Neural progenitor cell (in vitro differentiated cells): ENCODE measurements around the gene MMP14. TPM values are rescaled to one million over a fixed set of nuclear protein-coding genes. Genes with fewer than 3 reads are reported as not detected.

ENCODE experiments used
- DNase-seq: peaks from one replicate; pipeline ENCODE4 v3.0.0-alpha.2; 2016; ENCODE audit warnings: low spot score
- H2AFZ ChIP-seq: fragments of 200-600 bp; sonication (generic); replicated peaks from 2 replicates; pipeline ENCODE4 v1.6.1; 2016; ENCODE audit warnings: antibody characterized with exemption
- H3F3A ChIP-seq: fragments of 200-600 bp; sonication (generic); 2 replicates; pipeline ENCODE4 v1.6.1; 2016; ENCODE audit warnings: antibody characterized with exemption, low read depth
- H3K27ac ChIP-seq: fragments of 200-600 bp; sonication (generic); 2 replicates; pipeline ENCODE4 v1.5.1; 2016; ENCODE audit warnings: mild to moderate bottlenecking
- H3K27me3 ChIP-seq: fragments of 200-600 bp; sonication (generic); 2 replicates; pipeline ENCODE4 v1.6.1; 2016; ENCODE audit warnings: mild to moderate bottlenecking, moderate library complexity
- H3K36me3 ChIP-seq: fragments of 200-600 bp; sonication (generic); 2 replicates; pipeline ENCODE4 v1.5.1; 2016
- H3K4me1 ChIP-seq: fragments of 200-600 bp; sonication (generic); 2 replicates; pipeline ENCODE4 v1.6.1; 2016; ENCODE audit warnings: mixed run types
- H3K4me2 ChIP-seq: fragments of 200-600 bp; sonication (generic); 2 replicates; pipeline ENCODE4 v1.6.1; 2016
- H3K4me3 ChIP-seq: fragments of 200-600 bp; sonication (generic); 2 replicates; pipeline ENCODE4 v1.5.1; 2016
- H3K79me2 ChIP-seq: fragments of 200-600 bp; sonication (generic); 2 replicates; pipeline ENCODE4 v1.6.1; 2016; ENCODE audit warnings: low read depth
- H3K9ac ChIP-seq: fragments of 200-600 bp; sonication (generic); 2 replicates; pipeline ENCODE4 v1.6.1; 2016
- H3K9me3 ChIP-seq: fragments of 200-600 bp; sonication (generic); 2 replicates; pipeline ENCODE4 v1.5.1; 2016; ENCODE audit warnings: low read depth
- H4K20me1 ChIP-seq: fragments of 200-600 bp; sonication (generic); 2 replicates; pipeline ENCODE4 v1.6.1; 2016; ENCODE audit warnings: low read depth
- H3K27ac Mint-ChIP-seq: 3 replicates; pipeline ENCODE4 v1.8.0; 2021; ENCODE audit warnings: mixed read lengths
- H3K27me3 Mint-ChIP-seq: 2 replicates; pipeline ENCODE4 v1.8.0; 2022; ENCODE audit warnings: low read depth, mild to moderate bottlenecking, inconsistent platforms, moderate library complexity, mixed read lengths; ENCODE audit not compliant: insufficient read depth
- H3K36me3 Mint-ChIP-seq: 3 replicates; pipeline ENCODE4 v1.8.0; 2021; ENCODE audit warnings: mixed read lengths
- H3K4me1 Mint-ChIP-seq: 3 replicates; pipeline ENCODE4 v1.8.0; 2021; ENCODE audit warnings: mixed read lengths
- H3K4me3 Mint-ChIP-seq: 3 replicates; pipeline ENCODE4 v1.8.0; 2021; ENCODE audit warnings: mild to moderate bottlenecking, moderate library complexity, mixed read lengths
- H3K9me3 Mint-ChIP-seq: 3 replicates; pipeline ENCODE4 v1.8.0; 2020; ENCODE audit warnings: mixed read lengths
- EZH2 ChIP-seq: fragments of 200-600 bp; sonication (generic); IDR thresholded peaks from 2 replicates; pipeline ENCODE4 v1.6.1; 2017; ENCODE audit warnings: antibody characterized with exemption, mild to moderate bottlenecking, moderate library complexity
- EZH2phosphoT487 ChIP-seq: fragments of 200-600 bp; sonication (generic); IDR thresholded peaks from 2 replicates; pipeline ENCODE4 v1.6.1; 2017; ENCODE audit warnings: antibody characterized with exemption
- total RNA-seq: library from RNA; depleted of rRNA; stranded (reverse); fragments of >200 nt; gene quantifications from 2 replicates; pipeline ENCODE4 v1.2.3, GENCODE V29; 2015; ENCODE audit warnings: low replicate concordance
- TF ChIP-seq, protein P1 (sequence below): fragments of 200-600 bp; sonication (generic); IDR thresholded peaks from 2 replicates; pipeline ENCODE4 v1.5.1; 2017; ENCODE audit warnings: antibody characterized with exemption, mild to moderate bottlenecking

The MMP14 gene
- total RNA-seq, 1 donor from 2014 or later = 15.1 TPM

DNA sequence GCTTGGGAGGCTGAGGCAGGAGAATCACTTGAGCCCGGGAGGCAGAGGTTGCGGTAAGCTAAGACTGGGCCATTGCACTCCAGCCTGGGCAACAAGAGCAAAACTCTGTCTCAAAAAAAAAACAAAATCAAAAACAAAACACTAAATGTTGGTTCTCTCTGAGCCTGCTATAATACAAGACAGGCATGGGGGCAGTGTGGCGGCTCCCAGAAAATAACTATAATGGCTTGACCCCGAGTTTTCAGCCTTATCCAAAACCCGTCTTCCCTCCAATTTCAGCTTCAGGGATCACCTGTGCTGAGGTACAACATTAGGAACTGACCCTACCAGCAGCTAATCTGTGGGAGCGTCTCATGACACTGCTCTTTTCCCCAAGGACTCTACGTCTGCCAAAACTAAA, 22.0 kb upstream of the MMP14 start:
- Mint-ChIP-seq H3K4me1 (peaks cover 26% of the 10 kb centered on the region), H3K4me3 (no peak overlapping the region), H3K9me3 (no peaks in the 10 kb centered on the region), H3K36me3 (no peaks in the 10 kb centered on the region), H3K27me3 (peaks cover 11% of the 10 kb centered on the region), H3K27ac (no peak overlapping the region)
- DNase-seq = no peak
- no peak overlapping the region for H3K4me2 ChIP-seq
- H3K79me2 ChIP-seq = no peaks in the 10 kb centered on the region
- H3K27ac ChIP-seq = no peak overlapping the region
- peaks cover 10% of the 10 kb centered on the region for H3K4me1 ChIP-seq
- H4K20me1 ChIP-seq = no peaks in the 10 kb centered on the region
- no peaks in the 10 kb centered on the region for H3K36me3 ChIP-seq
- H3F3A ChIP-seq = peaks cover 27% of the 10 kb centered on the region
- H3K9me3 ChIP-seq = no peaks in the 10 kb centered on the region
- H2AFZ ChIP-seq = peak overlapping the region; percentile 100
- TF ChIP-seq, protein P1, sequence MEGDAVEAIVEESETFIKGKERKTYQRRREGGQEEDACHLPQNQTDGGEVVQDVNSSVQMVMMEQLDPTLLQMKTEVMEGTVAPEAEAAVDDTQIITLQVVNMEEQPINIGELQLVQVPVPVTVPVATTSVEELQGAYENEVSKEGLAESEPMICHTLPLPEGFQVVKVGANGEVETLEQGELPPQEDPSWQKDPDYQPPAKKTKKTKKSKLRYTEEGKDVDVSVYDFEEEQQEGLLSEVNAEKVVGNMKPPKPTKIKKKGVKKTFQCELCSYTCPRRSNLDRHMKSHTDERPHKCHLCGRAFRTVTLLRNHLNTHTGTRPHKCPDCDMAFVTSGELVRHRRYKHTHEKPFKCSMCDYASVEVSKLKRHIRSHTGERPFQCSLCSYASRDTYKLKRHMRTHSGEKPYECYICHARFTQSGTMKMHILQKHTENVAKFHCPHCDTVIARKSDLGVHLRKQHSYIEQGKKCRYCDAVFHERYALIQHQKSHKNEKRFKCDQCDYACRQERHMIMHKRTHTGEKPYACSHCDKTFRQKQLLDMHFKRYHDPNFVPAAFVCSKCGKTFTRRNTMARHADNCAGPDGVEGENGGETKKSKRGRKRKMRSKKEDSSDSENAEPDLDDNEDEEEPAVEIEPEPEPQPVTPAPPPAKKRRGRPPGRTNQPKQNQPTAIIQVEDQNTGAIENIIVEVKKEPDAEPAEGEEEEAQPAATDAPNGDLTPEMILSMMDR = no peak
- TF ChIP-seq EZH2phosphoT487 (no peak), EZH2 (no peak)
- no peak overlapping the region for H3K9ac ChIP-seq
- H3K4me3 ChIP-seq = no peak overlapping the region
- H3K27me3 ChIP-seq = peaks cover 3% of the 10 kb centered on the region

DNA sequence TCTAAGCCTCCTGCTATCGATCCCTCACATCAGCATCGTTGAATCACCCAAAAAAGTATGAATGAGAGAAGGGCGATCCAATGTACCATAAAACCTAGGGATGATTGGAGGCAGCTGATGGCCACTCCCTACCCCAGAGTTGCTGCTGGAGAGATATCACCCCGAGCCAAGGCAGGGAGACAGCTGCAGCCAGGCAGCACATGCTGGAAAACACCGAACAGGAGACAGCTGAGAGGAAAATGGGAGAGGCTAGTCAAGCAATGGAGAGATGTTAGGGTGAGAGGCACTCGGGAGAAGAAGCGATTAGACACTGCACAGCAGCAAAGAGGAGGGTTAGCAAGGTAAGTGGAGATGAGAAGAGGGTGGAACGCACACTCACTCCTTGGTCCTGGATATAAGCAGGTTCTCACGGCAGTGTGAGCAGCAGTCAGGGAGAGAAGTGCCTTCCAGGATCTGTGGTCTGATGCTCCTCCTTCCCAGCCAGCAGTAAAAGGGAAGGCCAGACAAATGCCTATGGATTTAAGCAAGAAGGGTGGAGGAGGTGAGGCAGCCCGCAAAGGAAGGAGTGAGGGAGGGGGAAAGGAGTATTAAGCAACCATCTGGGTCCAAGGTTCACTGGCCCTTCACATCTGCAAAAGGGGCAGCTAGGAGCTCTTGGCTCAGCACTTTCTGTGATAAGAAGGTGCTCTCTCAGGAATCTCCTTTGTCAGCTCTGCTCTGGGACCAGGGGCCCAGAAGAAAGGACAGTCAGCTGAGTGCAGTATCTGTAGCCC, 21.3 kb upstream of the MMP14 start, which contains the start of gene SLC7A7:
Gene SLC7A7, minus strand, starts transcription at position 495 of the 773 bp plus-strand sequence. CDS start 2,037 bp downstream, outside the sequence.
- Histone ChIP-seq H3F3A (peaks cover 31% of the 10 kb centered on the region), H3K36me3 (no peaks in the 10 kb centered on the region), H3K4me2 (peak within 1 kb of the TSS; percentile 54), H2AFZ (peak within 1 kb of the TSS; percentile 100), H3K27me3 (peaks cover 10% of the 10 kb centered on the region), H3K9me3 (no peaks in the 10 kb centered on the region), H3K4me3 (no peak within 1 kb of the TSS), H4K20me1 (no peaks in the 10 kb centered on the region), H3K79me2 (no peaks in the 10 kb centered on the region), H3K27ac (no peak within 1 kb of the TSS), H3K9ac (no peak within 1 kb of the TSS), H3K4me1 (peaks cover 10% of the 10 kb centered on the region)
- H3K4me1 Mint-ChIP-seq = peaks cover 29% of the 10 kb centered on the region
- H3K27me3 Mint-ChIP-seq = peaks cover 12% of the 10 kb centered on the region
- H3K27ac Mint-ChIP-seq = peak within 1 kb of the TSS; percentile 21
- no peaks in the 10 kb centered on the region for H3K36me3 Mint-ChIP-seq
- no peak for DNase-seq
- no peak within 1 kb of the TSS for H3K4me3 Mint-ChIP-seq
- TF ChIP-seq EZH2phosphoT487 (no peak), EZH2 (no peak)
- TF ChIP-seq, protein P1 = no peak
- no peaks in the 10 kb centered on the region for H3K9me3 Mint-ChIP-seq

DNA sequence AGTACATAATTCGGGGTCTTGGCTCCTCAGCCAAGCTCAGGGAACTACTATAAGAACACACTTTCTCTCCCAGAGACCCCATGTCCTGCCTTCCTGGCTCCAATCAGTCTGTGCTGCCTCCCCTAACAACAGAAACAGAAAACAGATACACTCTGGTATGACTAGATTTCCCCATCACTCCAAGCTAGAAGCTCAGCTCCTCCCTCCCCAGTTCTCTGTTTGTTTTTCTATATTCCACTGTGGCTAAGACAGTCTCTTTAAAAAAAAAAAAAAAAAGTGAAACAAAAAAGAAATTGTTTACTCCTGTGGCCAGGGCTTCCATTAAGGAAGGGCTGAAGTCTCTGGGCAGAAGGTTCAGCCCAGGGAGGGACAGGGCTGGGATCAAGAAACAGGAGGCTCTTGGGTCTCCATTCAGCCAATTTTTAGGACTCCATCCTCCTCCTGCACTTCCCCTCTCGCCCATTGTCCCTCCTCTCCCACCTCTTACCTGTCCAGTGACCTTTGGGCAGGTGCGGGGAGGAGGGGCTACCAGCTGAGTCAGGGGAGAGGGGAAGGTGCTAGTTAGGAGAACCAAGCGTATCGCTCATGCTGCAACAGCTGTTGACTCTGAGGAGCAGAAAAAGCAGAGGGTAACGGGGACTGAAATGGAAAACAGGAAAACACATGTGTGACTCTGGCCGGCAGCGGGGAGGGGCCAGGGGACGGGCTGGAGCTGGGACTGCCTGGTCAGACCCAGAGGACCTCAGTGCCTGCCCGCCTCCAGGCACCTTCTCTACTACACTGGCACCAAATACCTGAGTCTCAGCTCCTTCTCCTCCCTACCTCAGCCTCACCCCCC, 17.0 kb upstream of the MMP14 start:
- H3K27ac Mint-ChIP-seq = peak overlapping the region; percentile 74
- H3K4me1 Mint-ChIP-seq = peaks cover 49% of the 10 kb centered on the region
- H3K27me3 ChIP-seq = peaks cover 51% of the 10 kb centered on the region
- H3K9ac ChIP-seq = no peak overlapping the region
- DNase-seq = no peak
- H3K27ac ChIP-seq = no peak overlapping the region
- no peaks in the 10 kb centered on the region for H3K36me3 ChIP-seq
- peaks cover 16% of the 10 kb centered on the region for H3K4me1 ChIP-seq
- H3F3A ChIP-seq = peaks cover 61% of the 10 kb centered on the region
- no peak overlapping the region for H3K4me3 ChIP-seq
- no peaks in the 10 kb centered on the region for H3K9me3 Mint-ChIP-seq
- no peak overlapping the region for H3K4me2 ChIP-seq
- H3K9me3 ChIP-seq = no peaks in the 10 kb centered on the region
- H3K36me3 Mint-ChIP-seq = no peaks in the 10 kb centered on the region
- TF ChIP-seq, protein P1 = no peak
- no peak for TF ChIP-seq EZH2
- TF ChIP-seq EZH2phosphoT487 = no peak
- no peaks in the 10 kb centered on the region for H4K20me1 ChIP-seq
- H3K27me3 Mint-ChIP-seq = peaks cover 22% of the 10 kb centered on the region
- no peaks in the 10 kb centered on the region for H3K79me2 ChIP-seq
- peak overlapping the region; percentile 54 for H2AFZ ChIP-seq
- H3K4me3 Mint-ChIP-seq = no peak overlapping the region
